HG03575 (cell line): ENCODE measurements around the gene CDH23.

ENCODE experiments used
- ATAC-seq: cut with Tn5 transposase; IDR thresholded peaks from one replicate; pipeline ENCODE4 v1.9.1; 2021; ENCODE audit not compliant: unreplicated experiment, insufficient number of reproducible peaks, low FRiP score; ENCODE audit errors: extremely low read depth

CDH23 gene

DNA sequence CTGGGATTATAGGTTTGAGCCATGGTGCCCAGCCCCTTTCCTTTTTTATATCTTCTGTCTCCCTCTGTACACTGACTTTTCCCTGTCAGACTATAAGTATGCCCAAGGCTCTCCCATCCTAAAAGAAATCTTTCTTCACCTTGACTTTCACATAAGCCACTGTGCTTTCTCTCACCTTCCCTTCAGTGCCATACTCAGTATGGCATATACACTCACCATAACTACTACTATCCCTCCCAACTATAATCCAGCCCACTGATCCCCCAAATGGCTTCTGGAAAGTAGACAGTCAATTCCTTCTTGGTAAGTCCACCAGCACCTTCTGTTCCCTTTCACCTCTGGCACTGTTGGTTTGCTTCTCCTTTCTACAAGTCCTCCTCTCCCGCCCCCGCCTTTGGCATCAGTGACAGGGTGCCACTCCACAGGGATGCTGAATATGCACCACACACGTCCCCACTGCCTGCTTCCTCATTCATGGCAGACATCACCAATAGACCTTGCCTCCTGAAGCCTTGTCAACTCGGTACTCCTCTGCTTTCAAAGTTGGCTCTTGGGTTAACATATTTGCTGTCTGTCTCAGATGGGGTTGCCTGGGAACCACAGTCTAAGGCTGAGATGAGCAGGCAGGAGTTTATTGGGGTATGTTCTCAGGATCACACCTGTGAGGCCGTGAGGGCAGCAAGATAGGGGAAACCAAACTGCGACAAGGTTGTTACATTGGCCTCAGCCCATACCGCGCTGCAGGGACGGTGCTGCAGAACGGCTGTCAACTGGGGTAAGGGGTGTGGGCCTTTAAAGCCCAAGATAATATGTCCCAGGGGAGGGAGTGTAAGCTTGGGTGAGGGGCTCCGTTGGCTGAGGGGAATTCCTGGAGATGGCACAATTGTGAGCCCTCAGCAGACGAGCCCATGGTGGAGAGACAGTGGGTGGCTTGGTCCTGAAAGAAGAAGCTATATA lies 461.5 kb downstream of the CDH23 start:
- ATAC-seq, result no peak

GRCh38 chr10:71860243-71861029 lies 463.7 kb downstream of the CDH23 start:
- ATAC-seq, result no peak

GRCh38 chr10:71863203-71863602 lies 466.5 kb downstream of the CDH23 start:
- no peak for ATAC-seq

GRCh38 chr10:71864911-71865361 lies 468.2 kb downstream of the CDH23 start:
- no peak for ATAC-seq
